Measurements from ENCODE around the gene MAN1A2. TPM values are rescaled to one million over a fixed set of nuclear protein-coding genes. Genes with fewer than 3 reads are reported as not detected.

The MAN1A2 gene
- total RNA-seq, 1 experiment from 2014 or later = 38.1 TPM

DNA sequence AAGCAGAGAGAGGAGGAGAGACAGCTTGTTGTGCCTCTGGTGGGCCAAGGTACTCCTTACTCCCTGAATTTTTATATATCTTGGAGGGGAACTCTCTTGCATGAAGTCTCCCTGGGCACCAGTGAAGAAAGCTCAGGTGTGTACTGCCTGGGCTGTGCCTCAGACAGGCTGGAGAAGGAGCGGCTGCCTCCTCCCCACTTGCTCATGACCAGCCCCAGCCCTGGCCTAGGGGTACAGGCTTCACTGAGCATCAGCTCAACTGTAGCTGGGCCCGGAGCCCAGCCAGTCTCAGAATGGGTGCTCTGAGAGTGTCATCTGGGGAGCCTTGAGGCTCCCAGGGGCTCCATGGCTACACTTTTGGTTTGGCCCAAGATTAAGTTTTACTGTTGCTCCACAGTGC lies 193.8 kb downstream of the MAN1A2 start:
- H3K4me2 ChIP-seq (ENCODE audit: low read length) = no peak overlapping the region
- no peaks in the 10 kb centered on the region for H3K27me3 ChIP-seq (ENCODE audit: insufficient read depth, low read length)
- H3K9me3 ChIP-seq (ENCODE audit: control insufficient read depth in 1 of 2, insufficient read depth in 1 of 2, low read depth in 1 of 2, low read length in 2 of 2) = no peaks in the 10 kb centered on the region
- ChIA-PET CTCF (no interaction called here), POLR2A (no interaction called here), RAD21 (ENCODE audit: low non-redundant PET in 1 of 2, low total read pairs in 2 of 2, uncharacterized antibody in 2 of 2, unreplicated experiment in 2 of 2) (no interaction called here)
- H3K36me3 ChIP-seq (ENCODE audit: control insufficient read depth in 1 of 2, insufficient read depth in 2 of 2, low read length in 2 of 2) = no peaks in the 10 kb centered on the region
- H3K9me2 ChIP-seq (ENCODE audit: insufficient read depth) = no peaks in the 10 kb centered on the region
- intact Hi-C loops (cut with micrococcal nuclease) = no loop called here
- no peak overlapping the region for H3K4me3 ChIP-seq (replicated peaks in 1 of 2; ENCODE audit: low read depth in 1 of 2, low read length in 2 of 2)
- TF ChIP-seq CEBPB (IDR thresholded peaks at IDR 0.05; ENCODE audit: low read depth) (no peak), CBX3 (IDR thresholded peaks at IDR 0.05; ENCODE audit: low read depth) (no peak), POLR2AphosphoS5 (IDR thresholded peaks at IDR 0.05; ENCODE audit: low read depth, low read length) (no peak), ZFX (IDR thresholded peaks at IDR 0.05) (no peak), FOSL1 (IDR thresholded peaks at IDR 0.05; ENCODE audit: low read depth) (no peak), EZH2phosphoT487 (IDR thresholded peaks at IDR 0.05; ENCODE audit: borderline replicate concordance) (no peak), SP1 (IDR thresholded peaks at IDR 0.05; ENCODE audit: low read depth) (no peak)
- TF ChIP-seq, protein P1, sequence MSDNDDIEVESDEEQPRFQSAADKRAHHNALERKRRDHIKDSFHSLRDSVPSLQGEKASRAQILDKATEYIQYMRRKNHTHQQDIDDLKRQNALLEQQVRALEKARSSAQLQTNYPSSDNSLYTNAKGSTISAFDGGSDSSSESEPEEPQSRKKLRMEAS (IDR thresholded peaks at IDR 0.05) = no peak
- TF ChIP-seq, protein P2, sequence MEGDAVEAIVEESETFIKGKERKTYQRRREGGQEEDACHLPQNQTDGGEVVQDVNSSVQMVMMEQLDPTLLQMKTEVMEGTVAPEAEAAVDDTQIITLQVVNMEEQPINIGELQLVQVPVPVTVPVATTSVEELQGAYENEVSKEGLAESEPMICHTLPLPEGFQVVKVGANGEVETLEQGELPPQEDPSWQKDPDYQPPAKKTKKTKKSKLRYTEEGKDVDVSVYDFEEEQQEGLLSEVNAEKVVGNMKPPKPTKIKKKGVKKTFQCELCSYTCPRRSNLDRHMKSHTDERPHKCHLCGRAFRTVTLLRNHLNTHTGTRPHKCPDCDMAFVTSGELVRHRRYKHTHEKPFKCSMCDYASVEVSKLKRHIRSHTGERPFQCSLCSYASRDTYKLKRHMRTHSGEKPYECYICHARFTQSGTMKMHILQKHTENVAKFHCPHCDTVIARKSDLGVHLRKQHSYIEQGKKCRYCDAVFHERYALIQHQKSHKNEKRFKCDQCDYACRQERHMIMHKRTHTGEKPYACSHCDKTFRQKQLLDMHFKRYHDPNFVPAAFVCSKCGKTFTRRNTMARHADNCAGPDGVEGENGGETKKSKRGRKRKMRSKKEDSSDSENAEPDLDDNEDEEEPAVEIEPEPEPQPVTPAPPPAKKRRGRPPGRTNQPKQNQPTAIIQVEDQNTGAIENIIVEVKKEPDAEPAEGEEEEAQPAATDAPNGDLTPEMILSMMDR (IDR thresholded peaks at IDR 0.05 in 2 of 3, conservative IDR thresholded peaks at IDR 0.05 in 1 of 3; ENCODE audit: borderline replicate concordance in 1 of 3, insufficient read depth in 1 of 3, low read depth in 2 of 3, low read length in 2 of 3) = no peak
- H3K27ac ChIP-seq (ENCODE audit: low read depth, low read length) = no peak overlapping the region
- H3K9ac ChIP-seq (ENCODE audit: low read length) = no peak overlapping the region
- no peaks in the 10 kb centered on the region for H3K4me1 ChIP-seq (ENCODE audit: control insufficient read depth in 1 of 2, insufficient read depth in 2 of 2, low read length in 2 of 2)
- H3K79me2 ChIP-seq (ENCODE audit: insufficient read depth, low read length) = no peaks in the 10 kb centered on the region
- ATAC-seq (no peak), DNase-seq (ENCODE audit: low read depth, low spot score) (no peak)
- no peak overlapping the region for H2AFZ ChIP-seq (ENCODE audit: low read depth, low read length, poor library complexity, severe bottlenecking)
- H4K20me1 ChIP-seq (ENCODE audit: insufficient read depth) = no peaks in the 10 kb centered on the region
- BruUV-seq (replicated peaks) = no TSS peak

DNA sequence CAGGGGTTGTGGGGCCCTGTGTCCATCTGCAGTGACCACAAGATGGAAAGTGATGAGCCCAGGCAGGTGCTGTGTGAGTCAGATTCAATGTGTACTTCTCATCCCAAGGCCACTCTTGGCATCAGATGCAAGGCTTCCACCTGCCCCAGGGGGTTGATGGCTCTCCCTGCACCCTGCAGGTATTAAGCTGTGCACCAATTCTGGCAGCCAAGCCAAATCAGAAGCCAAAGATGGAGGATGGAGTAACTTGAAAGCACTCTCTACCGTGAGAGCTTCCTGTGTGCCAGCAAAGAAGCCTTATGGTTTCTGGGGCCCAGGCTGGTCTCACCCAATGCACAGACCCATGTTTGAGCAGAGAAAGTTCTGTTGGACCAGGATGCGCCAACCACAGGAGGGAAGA lies 194.3 kb downstream of the MAN1A2 start:
- Histone ChIP-seq H3K36me3 (ENCODE audit: control insufficient read depth in 1 of 2, insufficient read depth in 2 of 2, low read length in 2 of 2) (no peaks in the 10 kb centered on the region), H2AFZ (ENCODE audit: low read depth, low read length, poor library complexity, severe bottlenecking) (no peak overlapping the region), H3K9ac (ENCODE audit: low read length) (no peak overlapping the region), H3K4me1 (ENCODE audit: control insufficient read depth in 1 of 2, insufficient read depth in 2 of 2, low read length in 2 of 2) (no peaks in the 10 kb centered on the region), H3K79me2 (ENCODE audit: insufficient read depth, low read length) (no peaks in the 10 kb centered on the region), H3K9me3 (ENCODE audit: control insufficient read depth in 1 of 2, insufficient read depth in 1 of 2, low read depth in 1 of 2, low read length in 2 of 2) (no peaks in the 10 kb centered on the region), H3K4me2 (ENCODE audit: low read length) (no peak overlapping the region), H3K4me3 (replicated peaks in 1 of 2; ENCODE audit: low read depth in 1 of 2, low read length in 2 of 2) (no peak overlapping the region), H3K27me3 (ENCODE audit: insufficient read depth, low read length) (no peaks in the 10 kb centered on the region), H4K20me1 (ENCODE audit: insufficient read depth) (no peaks in the 10 kb centered on the region), H3K27ac (ENCODE audit: low read depth, low read length) (no peak overlapping the region), H3K9me2 (ENCODE audit: insufficient read depth) (no peaks in the 10 kb centered on the region)
- TF ChIP-seq TCF7L2 (IDR thresholded peaks at IDR 0.05; ENCODE audit: borderline replicate concordance, extremely low read depth, insufficient read depth, insufficient read length) (peak; percentile 27), EZH2phosphoT487 (IDR thresholded peaks at IDR 0.05; ENCODE audit: borderline replicate concordance) (no peak), ELF1 (IDR thresholded peaks at IDR 0.05; ENCODE audit: borderline replicate concordance, low read depth) (no peak), CEBPB (IDR thresholded peaks at IDR 0.05; ENCODE audit: low read depth) (no peak), RAD21 (IDR thresholded peaks at IDR 0.05; ENCODE audit: low read depth) (no peak)
- TF ChIP-seq, protein P1 (IDR thresholded peaks at IDR 0.05) = no peak
- TF ChIP-seq, protein P3, sequence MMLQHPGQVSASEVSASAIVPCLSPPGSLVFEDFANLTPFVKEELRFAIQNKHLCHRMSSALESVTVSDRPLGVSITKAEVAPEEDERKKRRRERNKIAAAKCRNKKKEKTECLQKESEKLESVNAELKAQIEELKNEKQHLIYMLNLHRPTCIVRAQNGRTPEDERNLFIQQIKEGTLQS (IDR thresholded peaks at IDR 0.05) = no peak
- no TSS peak for BruUV-seq (replicated peaks)
- POLR2A ChIA-PET = no interaction called here
- ATAC-seq (no peak), DNase-seq (ENCODE audit: low read depth, low spot score) (no peak)
- RAD21 ChIA-PET (ENCODE audit: low non-redundant PET in 1 of 2, low total read pairs in 2 of 2, uncharacterized antibody in 2 of 2, unreplicated experiment in 2 of 2) = no interaction called here
- CTCF ChIA-PET = no interaction called here
- intact Hi-C loops (cut with micrococcal nuclease) = no loop called here

All from HCT116 (cell line).